ENCODE results near the gene CTDNEP1. TPM values are rescaled to one million over a fixed set of nuclear protein-coding genes. Genes with fewer than 3 reads are reported as not detected.
A peak's percentile ranks its signal among the peaks of the same experiment; 100 is the strongest.

Gene CTDNEP1
- total RNA-seq, 1 donor from 2014 or later: 96.0 TPM

DNA sequence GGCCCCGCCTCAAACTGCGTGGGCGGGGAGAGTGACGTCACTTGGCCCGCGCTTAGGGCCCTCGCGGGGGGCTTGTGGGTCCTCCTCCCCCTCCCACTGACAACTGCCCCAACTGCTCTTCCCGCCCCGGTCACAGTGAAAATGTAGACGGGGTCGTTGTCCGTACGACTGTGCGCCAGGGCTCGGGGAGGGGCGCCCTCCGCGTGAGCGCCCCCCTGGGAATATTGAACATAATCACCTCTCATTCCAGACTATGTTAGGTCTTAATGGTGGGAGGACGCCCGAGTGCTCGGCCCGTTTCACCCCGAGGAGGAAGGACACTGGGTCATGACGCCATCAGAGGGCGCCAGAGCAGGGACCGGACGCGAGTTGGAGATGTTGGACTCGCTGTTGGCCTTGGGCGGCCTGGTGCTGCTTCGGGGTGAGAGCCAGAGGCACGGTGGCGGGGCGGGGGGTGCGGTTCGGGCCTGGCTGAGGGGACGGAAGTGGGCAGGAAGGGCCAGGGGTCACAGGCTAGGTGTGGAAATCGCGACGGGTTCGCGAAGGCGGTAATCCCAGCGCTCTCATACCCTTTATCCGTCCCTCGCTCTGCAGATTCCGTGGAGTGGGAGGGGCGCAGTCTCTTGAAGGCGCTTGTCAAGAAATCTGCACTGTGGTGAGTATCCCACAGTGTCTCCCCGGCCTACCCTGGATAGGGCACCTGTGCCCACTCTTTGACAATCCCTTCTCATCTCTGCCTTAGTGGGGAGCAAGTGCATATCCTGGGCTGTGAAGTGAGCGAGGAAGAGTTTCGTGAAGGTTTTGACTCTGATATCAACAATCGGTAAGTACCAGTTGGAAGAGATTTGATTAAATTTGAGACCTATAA, 876 bp upstream of the CTDNEP1 start, which contains the start of gene ELP5:
ELP5 (plus strand) TSS at position 40 of the 868 bp plus-strand sequence; CDS start at position 376, 336 bp downstream.
- Histone ChIP-seq H3K27me3 (ENCODE audit: control insufficient read depth, insufficient read depth, low read length) (no peaks in the 10 kb centered on the region), H3K36me3 (ENCODE audit: control insufficient read depth, insufficient read depth, low read length) (peaks cover 3% of the 10 kb centered on the region), H3K4me3 (ENCODE audit: low read depth, low read length) (peak within 1 kb of the TSS; percentile 81)
- DNase-seq (ENCODE audit: low read depth): peak; percentile 74
- TF ChIP-seq, protein P1, sequence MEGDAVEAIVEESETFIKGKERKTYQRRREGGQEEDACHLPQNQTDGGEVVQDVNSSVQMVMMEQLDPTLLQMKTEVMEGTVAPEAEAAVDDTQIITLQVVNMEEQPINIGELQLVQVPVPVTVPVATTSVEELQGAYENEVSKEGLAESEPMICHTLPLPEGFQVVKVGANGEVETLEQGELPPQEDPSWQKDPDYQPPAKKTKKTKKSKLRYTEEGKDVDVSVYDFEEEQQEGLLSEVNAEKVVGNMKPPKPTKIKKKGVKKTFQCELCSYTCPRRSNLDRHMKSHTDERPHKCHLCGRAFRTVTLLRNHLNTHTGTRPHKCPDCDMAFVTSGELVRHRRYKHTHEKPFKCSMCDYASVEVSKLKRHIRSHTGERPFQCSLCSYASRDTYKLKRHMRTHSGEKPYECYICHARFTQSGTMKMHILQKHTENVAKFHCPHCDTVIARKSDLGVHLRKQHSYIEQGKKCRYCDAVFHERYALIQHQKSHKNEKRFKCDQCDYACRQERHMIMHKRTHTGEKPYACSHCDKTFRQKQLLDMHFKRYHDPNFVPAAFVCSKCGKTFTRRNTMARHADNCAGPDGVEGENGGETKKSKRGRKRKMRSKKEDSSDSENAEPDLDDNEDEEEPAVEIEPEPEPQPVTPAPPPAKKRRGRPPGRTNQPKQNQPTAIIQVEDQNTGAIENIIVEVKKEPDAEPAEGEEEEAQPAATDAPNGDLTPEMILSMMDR (IDR thresholded peaks at IDR 0.05; ENCODE audit: insufficient read depth, low read length, poor library complexity, severe bottlenecking): peak; percentile 9

DNA sequence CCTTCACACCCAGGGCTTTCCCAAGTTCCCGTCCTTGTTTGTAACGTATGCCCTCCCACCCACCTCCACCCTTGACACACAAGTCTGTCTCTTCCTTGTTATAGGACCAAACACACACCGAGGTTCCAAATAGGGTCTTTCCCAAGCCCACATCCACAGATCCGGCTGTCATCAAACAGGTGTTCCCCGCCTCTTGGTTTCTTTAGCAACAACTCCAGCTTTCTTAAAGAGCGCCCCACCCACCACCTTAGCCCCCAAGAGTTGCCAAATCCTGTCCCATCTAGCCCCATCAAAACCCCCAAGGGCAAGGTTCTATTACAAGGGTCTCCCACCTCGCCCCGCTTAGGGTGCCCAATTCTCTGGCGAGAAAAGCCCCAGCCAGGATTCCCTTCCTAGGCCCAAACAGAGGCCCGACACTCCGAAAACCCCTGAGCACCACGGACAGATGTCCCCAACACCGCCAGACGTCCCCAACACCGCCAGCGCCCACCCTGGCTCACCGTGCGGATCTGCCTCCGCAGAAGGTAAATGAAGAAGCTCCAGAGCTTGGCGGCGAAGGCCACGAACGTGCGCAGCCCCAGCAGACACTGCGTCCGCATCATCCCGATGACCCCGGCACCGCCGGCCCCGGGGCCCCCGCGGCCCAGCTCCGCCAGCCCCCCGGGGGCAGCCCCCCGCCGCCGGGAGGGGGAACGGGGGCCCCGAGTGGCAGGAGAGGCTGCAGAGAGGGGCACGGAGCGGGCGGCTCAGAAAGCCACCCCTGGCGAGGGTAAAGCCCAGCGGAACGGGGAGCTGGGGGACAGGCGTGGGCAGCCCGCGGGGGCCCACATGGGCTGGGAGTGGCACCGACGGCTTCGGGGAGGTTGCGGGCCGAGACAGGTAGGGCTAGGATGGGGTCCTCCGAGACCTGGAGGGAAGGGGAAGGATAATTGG, 573 bp downstream of the CTDNEP1 start:
- no peak for DNase-seq (ENCODE audit: low read depth)
- H3K36me3 ChIP-seq (ENCODE audit: control insufficient read depth, insufficient read depth, low read length): peaks cover 3% of the 10 kb centered on the region

DNA sequence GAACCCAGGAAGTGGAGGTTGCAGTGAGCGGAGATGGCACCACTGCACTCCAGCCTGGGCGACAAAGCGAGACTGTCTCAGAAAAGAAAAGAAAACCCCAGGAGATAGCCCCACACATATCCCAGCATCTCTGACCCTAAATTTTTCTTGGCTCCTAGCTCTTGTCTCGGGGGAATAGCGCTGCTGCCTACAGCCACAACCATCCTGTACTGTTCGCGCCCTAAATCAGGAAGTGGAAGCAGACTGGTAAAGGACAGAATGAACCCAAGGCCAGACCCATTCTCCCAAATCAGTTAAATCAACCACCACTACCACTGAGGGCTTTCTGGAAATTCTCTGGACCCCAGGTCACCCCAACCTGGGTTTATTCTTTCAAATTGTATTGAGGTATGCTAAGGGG, 1.7 kb downstream of the CTDNEP1 start:
- H3K36me3 ChIP-seq (ENCODE audit: control insufficient read depth, insufficient read depth, low read length): peaks cover 3% of the 10 kb centered on the region
- TF ChIP-seq, protein P1 (IDR thresholded peaks at IDR 0.05; ENCODE audit: insufficient read depth, low read length, poor library complexity, severe bottlenecking): no peak
- no peaks in the 10 kb centered on the region for H3K27me3 ChIP-seq (ENCODE audit: control insufficient read depth, insufficient read depth, low read length)
- H3K4me3 ChIP-seq (ENCODE audit: low read depth, low read length): peak overlapping the region; percentile 81
- no peak for DNase-seq (ENCODE audit: low read depth)

More for the DNA sequence above, 573 bp downstream of the CTDNEP1 start:
- Histone ChIP-seq H3K4me3 (ENCODE audit: low read depth, low read length) (peak overlapping the region; percentile 81), H3K27me3 (ENCODE audit: control insufficient read depth, insufficient read depth, low read length) (no peaks in the 10 kb centered on the region)
- TF ChIP-seq, protein P1 (IDR thresholded peaks at IDR 0.05; ENCODE audit: insufficient read depth, low read length, poor library complexity, severe bottlenecking): no peak

DNA sequence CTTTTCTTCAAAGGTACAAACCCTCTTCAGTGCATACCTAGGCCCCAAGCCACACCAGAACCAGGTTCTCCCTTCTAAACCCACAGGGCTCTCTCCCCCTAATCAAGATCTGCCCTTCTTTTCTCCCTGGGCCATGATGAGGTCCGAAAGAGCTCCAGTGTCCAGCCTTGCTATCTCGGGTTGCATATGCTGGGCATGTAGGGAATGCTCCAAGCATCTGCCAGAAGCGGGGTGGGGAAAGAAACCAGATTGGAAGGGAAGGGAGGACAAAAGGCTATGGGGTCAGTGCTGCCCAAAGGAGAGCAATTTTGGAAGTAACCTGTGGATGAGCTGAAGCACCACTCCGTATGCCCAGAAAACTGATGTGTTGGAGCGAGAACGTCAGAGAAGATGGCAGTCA, 2.3 kb downstream of the CTDNEP1 start:
- no peak for DNase-seq (ENCODE audit: low read depth)
- Histone ChIP-seq H3K27me3 (ENCODE audit: control insufficient read depth, insufficient read depth, low read length) (no peaks in the 10 kb centered on the region), H3K4me3 (ENCODE audit: low read depth, low read length) (no peak overlapping the region), H3K36me3 (ENCODE audit: control insufficient read depth, insufficient read depth, low read length) (peaks cover 1% of the 10 kb centered on the region)
- TF ChIP-seq, protein P1 (IDR thresholded peaks at IDR 0.05; ENCODE audit: insufficient read depth, low read length, poor library complexity, severe bottlenecking): no peak

DNA sequence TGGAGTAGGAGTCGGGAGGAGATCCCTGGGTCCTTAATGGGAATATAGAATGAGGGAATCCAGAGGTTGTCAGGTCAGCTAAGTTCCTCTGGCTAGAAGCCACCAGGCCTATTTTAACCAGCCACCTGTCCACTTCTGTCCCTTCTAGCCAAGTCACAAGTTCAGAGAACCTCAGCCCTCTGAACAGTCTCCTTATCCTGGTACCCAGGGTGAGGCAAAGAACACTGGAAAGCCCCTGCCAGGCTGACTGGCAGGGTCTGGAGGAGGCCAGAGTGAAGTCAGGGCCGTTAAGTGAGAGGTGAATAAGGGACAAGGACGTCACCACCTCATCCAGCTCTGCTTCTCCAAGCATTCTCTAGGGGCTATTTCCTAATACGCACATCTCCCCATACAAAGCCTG, 2.7 kb downstream of the CTDNEP1 start:
- H3K27me3 ChIP-seq (ENCODE audit: control insufficient read depth, insufficient read depth, low read length): no peaks in the 10 kb centered on the region
- no peak for DNase-seq (ENCODE audit: low read depth)
- TF ChIP-seq, protein P1 (IDR thresholded peaks at IDR 0.05; ENCODE audit: insufficient read depth, low read length, poor library complexity, severe bottlenecking): no peak
- no peak overlapping the region for H3K4me3 ChIP-seq (ENCODE audit: low read depth, low read length)
- no peaks in the 10 kb centered on the region for H3K36me3 ChIP-seq (ENCODE audit: control insufficient read depth, insufficient read depth, low read length)

Measured in kidney epithelial cell (primary cell).